Measurements from ENCODE around the gene CLTA. TPM values are rescaled to one million over a fixed set of nuclear protein-coding genes. Genes with fewer than 3 reads are reported as not detected.
"Not testable (repeated sequence)": the region's sequence is repeated elsewhere in the genome, so short reads cannot be mapped to it uniquely, and the experiment has no call there.

Gene CLTA
- total RNA-seq, 1 donor from 2014 or later: 424 TPM

DNA sequence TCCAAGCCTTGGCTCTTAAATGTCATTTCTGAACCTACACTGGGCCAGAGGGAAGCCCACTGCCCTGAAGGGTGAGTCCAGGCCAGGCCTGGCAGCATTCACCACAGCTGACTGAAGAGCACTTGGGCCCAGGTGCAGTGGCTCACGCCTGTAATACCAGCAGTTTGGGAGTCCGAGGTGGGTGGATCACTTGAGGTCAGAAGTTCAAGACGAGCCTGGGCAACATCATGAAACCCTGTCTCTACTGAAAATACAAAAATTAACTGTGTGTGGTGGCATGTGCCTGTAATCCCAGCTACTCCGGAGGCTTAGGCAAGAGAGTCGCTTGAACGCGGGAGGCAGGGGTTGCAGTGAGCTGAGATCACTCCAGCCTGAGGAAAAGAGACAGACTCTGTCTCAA is 16.4 kb upstream of the CLTA start:
- H3K27me3 Mint-ChIP-seq (ENCODE audit: low read depth, unreplicated experiment): peaks cover 25% of the 10 kb centered on the region
- H2AFZ ChIP-seq (ENCODE audit: low read depth, low read length): no peak overlapping the region
- no peak overlapping the region for H3K9ac ChIP-seq (ENCODE audit: low read length)
- DNase-seq (ENCODE audit: low read depth): no peak
- H3K4me1 ChIP-seq (ENCODE audit: insufficient read depth, low read length): no peaks in the 10 kb centered on the region
- H3K4me3 Mint-ChIP-seq (ENCODE audit: unreplicated experiment): no peak overlapping the region
- H3K4me1 Mint-ChIP-seq (ENCODE audit: low read depth, unreplicated experiment): peaks cover 6% of the 10 kb centered on the region
- H3K79me2 ChIP-seq (ENCODE audit: insufficient read depth, low read length): no peaks in the 10 kb centered on the region
- no peaks in the 10 kb centered on the region for H3K36me3 ChIP-seq (ENCODE audit: insufficient read depth, low read length)
- no peak overlapping the region for H3K27ac ChIP-seq (ENCODE audit: low read depth, low read length)
- H3K4me2 ChIP-seq (ENCODE audit: low read length): no peak overlapping the region
- no peak overlapping the region for H3K27ac Mint-ChIP-seq (ENCODE audit: unreplicated experiment)
- H3K27me3 ChIP-seq (ENCODE audit: insufficient read depth, low read length): no peaks in the 10 kb centered on the region
- no peak overlapping the region for H3K4me3 ChIP-seq (ENCODE audit: insufficient read depth, low read depth, low read length)
- TF ChIP-seq EZH2 (IDR thresholded peaks at IDR 0.05; ENCODE audit: insufficient read depth, low read length): no peak
- TF ChIP-seq, protein P1, sequence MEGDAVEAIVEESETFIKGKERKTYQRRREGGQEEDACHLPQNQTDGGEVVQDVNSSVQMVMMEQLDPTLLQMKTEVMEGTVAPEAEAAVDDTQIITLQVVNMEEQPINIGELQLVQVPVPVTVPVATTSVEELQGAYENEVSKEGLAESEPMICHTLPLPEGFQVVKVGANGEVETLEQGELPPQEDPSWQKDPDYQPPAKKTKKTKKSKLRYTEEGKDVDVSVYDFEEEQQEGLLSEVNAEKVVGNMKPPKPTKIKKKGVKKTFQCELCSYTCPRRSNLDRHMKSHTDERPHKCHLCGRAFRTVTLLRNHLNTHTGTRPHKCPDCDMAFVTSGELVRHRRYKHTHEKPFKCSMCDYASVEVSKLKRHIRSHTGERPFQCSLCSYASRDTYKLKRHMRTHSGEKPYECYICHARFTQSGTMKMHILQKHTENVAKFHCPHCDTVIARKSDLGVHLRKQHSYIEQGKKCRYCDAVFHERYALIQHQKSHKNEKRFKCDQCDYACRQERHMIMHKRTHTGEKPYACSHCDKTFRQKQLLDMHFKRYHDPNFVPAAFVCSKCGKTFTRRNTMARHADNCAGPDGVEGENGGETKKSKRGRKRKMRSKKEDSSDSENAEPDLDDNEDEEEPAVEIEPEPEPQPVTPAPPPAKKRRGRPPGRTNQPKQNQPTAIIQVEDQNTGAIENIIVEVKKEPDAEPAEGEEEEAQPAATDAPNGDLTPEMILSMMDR (IDR thresholded peaks at IDR 0.05; ENCODE audit: insufficient read depth, low read depth, low read length): no peak
- H4K20me1 ChIP-seq (ENCODE audit: insufficient read depth, low read length): no peaks in the 10 kb centered on the region
- peaks cover 17% of the 10 kb centered on the region for H3K36me3 Mint-ChIP-seq (ENCODE audit: low read depth, unreplicated experiment)
- no peak for FAIRE-seq
- H3K9me3 ChIP-seq (ENCODE audit: insufficient read depth, low read depth, low read length): no peaks in the 10 kb centered on the region
- H3K9me3 Mint-ChIP-seq (ENCODE audit: unreplicated experiment): peaks cover 6% of the 10 kb centered on the region

DNA sequence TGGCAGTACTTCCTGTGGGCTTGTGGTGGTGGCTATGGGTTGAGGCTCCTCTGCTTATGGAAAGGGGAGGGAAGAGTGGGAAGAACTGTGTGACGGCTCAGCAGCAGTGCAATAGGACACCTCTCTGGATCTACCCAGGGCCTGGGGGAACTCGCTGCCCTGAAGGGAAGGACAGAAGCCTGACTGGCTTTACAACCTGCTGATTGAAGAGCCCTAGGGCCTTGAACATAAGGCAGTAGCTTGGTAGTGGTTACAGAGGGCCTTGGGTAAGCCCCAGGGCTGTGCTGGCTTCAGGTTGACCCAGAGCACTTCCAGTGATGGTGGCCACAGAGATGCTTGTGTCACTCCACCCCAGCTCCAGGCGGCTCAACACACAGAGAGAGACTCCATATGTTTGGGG is 16.0 kb upstream of the CLTA start:
- H3K9ac ChIP-seq (ENCODE audit: low read length): no peak overlapping the region

DNA sequence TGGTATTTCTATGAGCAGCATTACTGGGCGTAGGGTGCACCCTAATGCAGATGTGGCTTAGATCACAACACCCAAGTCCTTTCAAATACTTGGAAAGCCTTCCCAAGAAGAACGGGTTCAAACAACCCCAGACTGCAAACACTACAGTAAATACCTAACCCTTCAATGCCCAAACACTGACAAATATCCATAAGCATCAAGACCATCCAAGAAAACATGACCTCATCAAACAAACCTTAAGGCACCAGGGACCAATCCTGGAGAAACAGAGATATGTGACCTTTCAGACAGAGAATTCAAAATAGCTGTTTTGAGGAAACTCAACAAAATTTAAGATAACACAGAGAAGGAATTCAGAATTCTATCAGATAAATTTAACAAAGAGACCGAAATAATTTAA is 15.5 kb upstream of the CLTA start:
- not testable (repeated sequence) for H3K9me3 ChIP-seq (ENCODE audit: insufficient read depth, low read depth, low read length); H3K4me2 ChIP-seq (ENCODE audit: low read length); H3K4me3 ChIP-seq (ENCODE audit: insufficient read depth, low read depth, low read length); H3K36me3 ChIP-seq (ENCODE audit: insufficient read depth, low read length); FAIRE-seq; H3K27ac ChIP-seq (ENCODE audit: low read depth, low read length); H3K4me1 ChIP-seq (ENCODE audit: insufficient read depth, low read length); H3K79me2 ChIP-seq (ENCODE audit: insufficient read depth, low read length); DNase-seq (ENCODE audit: low read depth); H3K9me3 Mint-ChIP-seq (ENCODE audit: unreplicated experiment); H3K9ac ChIP-seq (ENCODE audit: low read length); H3K27ac Mint-ChIP-seq (ENCODE audit: unreplicated experiment); H3K36me3 Mint-ChIP-seq (ENCODE audit: low read depth, unreplicated experiment); H2AFZ ChIP-seq (ENCODE audit: low read depth, low read length); H4K20me1 ChIP-seq (ENCODE audit: insufficient read depth, low read length); H3K4me1 Mint-ChIP-seq (ENCODE audit: low read depth, unreplicated experiment); H3K4me3 Mint-ChIP-seq (ENCODE audit: unreplicated experiment); H3K27me3 ChIP-seq (ENCODE audit: insufficient read depth, low read length)
- peaks cover 20% of the 10 kb centered on the region for H3K27me3 Mint-ChIP-seq (ENCODE audit: low read depth, unreplicated experiment)

More for the DNA sequence above, 16.0 kb upstream of the CLTA start:
- Histone ChIP-seq H3K27ac (ENCODE audit: low read depth, low read length) (no peak overlapping the region), H3K4me1 (ENCODE audit: insufficient read depth, low read length) (no peaks in the 10 kb centered on the region), H4K20me1 (ENCODE audit: insufficient read depth, low read length) (no peaks in the 10 kb centered on the region), H2AFZ (ENCODE audit: low read depth, low read length) (no peak overlapping the region), H3K27me3 (ENCODE audit: insufficient read depth, low read length) (no peaks in the 10 kb centered on the region), H3K4me2 (ENCODE audit: low read length) (no peak overlapping the region), H3K4me3 (ENCODE audit: insufficient read depth, low read depth, low read length) (no peak overlapping the region), H3K36me3 (ENCODE audit: insufficient read depth, low read length) (no peaks in the 10 kb centered on the region), H3K79me2 (ENCODE audit: insufficient read depth, low read length) (no peaks in the 10 kb centered on the region), H3K9me3 (ENCODE audit: insufficient read depth, low read depth, low read length) (no peaks in the 10 kb centered on the region)
- Mint-ChIP-seq H3K4me1 (ENCODE audit: low read depth, unreplicated experiment) (peaks cover 4% of the 10 kb centered on the region), H3K27ac (ENCODE audit: unreplicated experiment) (no peak overlapping the region), H3K27me3 (ENCODE audit: low read depth, unreplicated experiment) (peaks cover 22% of the 10 kb centered on the region), H3K9me3 (ENCODE audit: unreplicated experiment) (peaks cover 2% of the 10 kb centered on the region), H3K36me3 (ENCODE audit: low read depth, unreplicated experiment) (peaks cover 13% of the 10 kb centered on the region), H3K4me3 (ENCODE audit: unreplicated experiment) (peak overlapping the region; percentile 2)
- FAIRE-seq (no peak), DNase-seq (ENCODE audit: low read depth) (no peak)
- no peak for TF ChIP-seq EZH2 (IDR thresholded peaks at IDR 0.05; ENCODE audit: insufficient read depth, low read length)
- TF ChIP-seq, protein P1 (IDR thresholded peaks at IDR 0.05; ENCODE audit: insufficient read depth, low read depth, low read length): no peak

DNA sequence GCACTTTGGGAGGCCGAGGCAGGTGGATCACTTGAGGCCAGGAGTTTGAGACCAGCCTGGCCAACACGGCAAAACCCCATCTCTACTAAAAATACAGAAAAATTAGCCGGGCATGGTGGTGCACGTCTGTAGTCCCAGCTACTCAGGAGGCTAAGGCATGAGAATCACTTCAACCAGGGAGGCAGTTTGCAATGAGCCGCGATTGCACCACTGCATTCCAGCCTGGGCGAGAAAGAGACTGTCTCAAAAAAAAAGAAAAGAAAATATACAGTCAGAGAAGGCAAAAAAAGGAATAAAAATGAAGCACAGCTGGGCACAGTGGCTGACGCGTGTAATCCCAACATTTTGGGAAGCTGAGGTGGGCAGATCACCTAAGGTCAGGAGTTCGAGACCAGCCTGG is 14.2 kb upstream of the CLTA start:
- not testable (repeated sequence) for H3K9ac ChIP-seq (ENCODE audit: low read length); H3K9me3 ChIP-seq (ENCODE audit: insufficient read depth, low read depth, low read length); H4K20me1 ChIP-seq (ENCODE audit: insufficient read depth, low read length); FAIRE-seq; H3K36me3 ChIP-seq (ENCODE audit: insufficient read depth, low read length); H3K4me1 ChIP-seq (ENCODE audit: insufficient read depth, low read length); H3K27ac Mint-ChIP-seq (ENCODE audit: unreplicated experiment); H3K27me3 ChIP-seq (ENCODE audit: insufficient read depth, low read length); H2AFZ ChIP-seq (ENCODE audit: low read depth, low read length); H3K4me3 ChIP-seq (ENCODE audit: insufficient read depth, low read depth, low read length); H3K9me3 Mint-ChIP-seq (ENCODE audit: unreplicated experiment); H3K79me2 ChIP-seq (ENCODE audit: insufficient read depth, low read length); H3K27ac ChIP-seq (ENCODE audit: low read depth, low read length); H3K4me3 Mint-ChIP-seq (ENCODE audit: unreplicated experiment); DNase-seq (ENCODE audit: low read depth); H3K4me2 ChIP-seq (ENCODE audit: low read length); H3K36me3 Mint-ChIP-seq (ENCODE audit: low read depth, unreplicated experiment); H3K4me1 Mint-ChIP-seq (ENCODE audit: low read depth, unreplicated experiment)
- peaks cover 14% of the 10 kb centered on the region for H3K27me3 Mint-ChIP-seq (ENCODE audit: low read depth, unreplicated experiment)
